Activated CD8-positive, alpha-beta memory T cell treated with anti-CD3 and anti-CD28 coated beads for 1 hour (primary cell): ENCODE measurements around the gene INAVA.

ENCODE experiments used
- DNase-seq, 2 donors: peaks; one replicate each; pipeline ENCODE4 v3.0.0-alpha.2; 2020; ENCODE audit warnings: low read depth in 1 of 2; ENCODE audit errors: extremely low read depth in 1 of 2

Gene INAVA

GRCh38 chr1:200874694-200875093 lies 20.0 kb upstream of the INAVA start:
- DNase-seq, result no peak

- no peak for DNase-seq
These were observed 19.3 kb upstream of the INAVA start for GRCh38 chr1:200875416-200875815.

- no peak for DNase-seq
These were observed 17.7 kb upstream of the INAVA start for GRCh38 chr1:200877010-200877409.

GRCh38 chr1:200877839-200878551 lies 16.7 kb upstream of the INAVA start:
- DNase-seq, result no peak

- DNase-seq, result no peak
These were observed 14.5 kb upstream of the INAVA start for GRCh38 chr1:200880212-200880611.

GRCh38 chr1:200883118-200883517 lies 11.6 kb upstream of the INAVA start:
- DNase-seq, result no peak

GRCh38 chr1:200885623-200886402 lies 8.9 kb upstream of the INAVA start:
- no peak for DNase-seq

GRCh38 chr1:200886594-200886993 lies 8.1 kb upstream of the INAVA start:
- DNase-seq, result no peak

GRCh38 chr1:200887036-200887435 lies 7.7 kb upstream of the INAVA start:
- no peak for DNase-seq

GRCh38 chr1:200887772-200888348 lies 6.8 kb upstream of the INAVA start:
- DNase-seq, result no peak

GRCh38 chr1:200888349-200888838 lies 6.3 kb upstream of the INAVA start:
- DNase-seq, result peak in 1 of 2 donors; percentile 25

- no peak for DNase-seq
These were observed 5.1 kb upstream of the INAVA start for GRCh38 chr1:200889571-200889970.

- DNase-seq, result no peak
These were observed 4.7 kb upstream of the INAVA start for GRCh38 chr1:200890027-200890426.

- DNase-seq, result no peak
These were observed 3.6 kb upstream of the INAVA start for GRCh38 chr1:200890818-200891773.

GRCh38 chr1:200891774-200892157 lies 2.9 kb upstream of the INAVA start:
- no peak for DNase-seq

GRCh38 chr1:200892546-200892945 lies 2.2 kb upstream of the INAVA start:
- no peak for DNase-seq

- DNase-seq, result no peak
These were observed 1.7 kb upstream of the INAVA start for GRCh38 chr1:200892958-200893357.

- DNase-seq, result no peak
These were observed 1.2 kb upstream of the INAVA start for GRCh38 chr1:200893411-200893901.

GRCh38 chr1:200895443-200895789 lies 716 bp downstream of the INAVA start:
- no peak for DNase-seq

- DNase-seq, result no peak
These were observed 1.3 kb downstream of the INAVA start for GRCh38 chr1:200895801-200896530.
